GM10248 (cell line): ENCODE data around the gene RNASE8.

Experiments used
- CTCF ChIA-PET: fragments of 300-600 bp; sonication (Branson Sonifier 250); formaldehyde crosslinking; extraction: SDS; loops from one replicate; lab custom pipeline; 2021; ENCODE audit warnings: antibody characterized with exemption; lab: Yijun Ruan, JAX
- POLR2A ChIA-PET: fragments of 350-650 bp; sonication (Branson Sonifier 250); formaldehyde crosslinking; extraction: SDS; loops from one replicate; lab custom pipeline; 2020; ENCODE audit warnings: antibody characterized with exemption; lab: Yijun Ruan, JAX
- DNase-seq: peaks from one replicate; pipeline ENCODE4 v3.0.0; 2012; ENCODE audit errors: extremely low spot score
- CTCF ChIP-seq: IDR thresholded peaks from 2 replicates; pipeline ENCODE4 v1.5.1; 2012; ENCODE audit warnings: mild to moderate bottlenecking, low read depth; ENCODE audit errors: extremely low read depth, missing control alignments, control extremely low read depth

Gene RNASE8

GRCh38 chr14:21023174-21023573 lies 34.4 kb upstream of the RNASE8 start:
- no peak for DNase-seq
- POLR2A ChIA-PET, result no interaction called here
- no peak for TF ChIP-seq CTCF
- CTCF ChIA-PET, result interaction anchor here (1.8 to 2.0 kb wide), 2 partner anchors 10 to 17 kb away, joined by 8 to 21 read pairs; no protein-coding TSS in a partner anchor

- TF ChIP-seq CTCF, result no peak
- DNase-seq, result no peak
- CTCF ChIA-PET, result interaction anchor here (1.8 to 2.0 kb wide), 2 partner anchors 10 to 16 kb away, joined by 8 to 21 read pairs; no protein-coding TSS in a partner anchor
- POLR2A ChIA-PET, result interaction anchor here (0.6 kb wide), 1 partner anchor 561 kb away, joined by 4 read pairs; no protein-coding TSS in a partner anchor
Measured at GRCh38 chr14:21023817-21024584, 33.6 kb upstream of the RNASE8 start.

- ChIA-PET POLR2A (no interaction called here), CTCF (interaction anchor here (1.8 kb wide), 1 partner anchor 11 kb away, joined by 21 read pairs; no protein-coding TSS in a partner anchor)
- TF ChIP-seq CTCF, result no peak
- DNase-seq, result peak; percentile 72
Measured at GRCh38 chr14:21024585-21025370, 32.8 kb upstream of the RNASE8 start, which contains the start of gene NDRG2. Gene NDRG2, minus strand, starts transcription at chr14:21025061. Its CDS starts 1,746 bp downstream, at chr14:21023315.

- no peak for TF ChIP-seq CTCF
- ChIA-PET POLR2A (no interaction called here), CTCF (interaction anchor here (0.7 to 2.0 kb wide), 5 partner anchors 8 to 67 kb away, joined by 3 to 11 read pairs (median 4); no protein-coding TSS in a partner anchor)
- no peak for DNase-seq
Measured at GRCh38 chr14:21025371-21026273, 32.0 kb upstream of the RNASE8 start.

GRCh38 chr14:21026274-21026987 lies 31.2 kb upstream of the RNASE8 start:
- CTCF ChIA-PET, result interaction anchor here (0.7 to 2.0 kb wide), 5 partner anchors 9 to 66 kb away, joined by 3 to 11 read pairs (median 4); no protein-coding TSS in a partner anchor
- no peak for TF ChIP-seq CTCF
- POLR2A ChIA-PET, result no interaction called here
- DNase-seq, result no peak
